Measurements from ENCODE around the gene ANP32A. TPM values are rescaled to one million over a fixed set of nuclear protein-coding genes. Genes with fewer than 3 reads are reported as not detected.
"Not testable (repeated sequence)": the region's sequence is repeated elsewhere in the genome, so short reads cannot be mapped to it uniquely, and the experiment has no call there.

The ANP32A gene
- total and polyA plus RNA-seq, 3 experiments from 2014 or later = 94.6 to 237 (median 233) TPM

- Mint-ChIP-seq H3K27me3 (peaks cover 4 to 18% of the 10 kb centered on the region in 2 donors), H3K27ac (no peak overlapping the region)
- CTCF ChIA-PET = interaction anchor here (0.8 kb wide), 1 partner anchor 17 kb away, joined by 3 read pairs; no protein-coding TSS in a partner anchor
These were observed 51.0 kb downstream of the ANP32A start for GRCh38 chr15:68769702-68770101.

DNA sequence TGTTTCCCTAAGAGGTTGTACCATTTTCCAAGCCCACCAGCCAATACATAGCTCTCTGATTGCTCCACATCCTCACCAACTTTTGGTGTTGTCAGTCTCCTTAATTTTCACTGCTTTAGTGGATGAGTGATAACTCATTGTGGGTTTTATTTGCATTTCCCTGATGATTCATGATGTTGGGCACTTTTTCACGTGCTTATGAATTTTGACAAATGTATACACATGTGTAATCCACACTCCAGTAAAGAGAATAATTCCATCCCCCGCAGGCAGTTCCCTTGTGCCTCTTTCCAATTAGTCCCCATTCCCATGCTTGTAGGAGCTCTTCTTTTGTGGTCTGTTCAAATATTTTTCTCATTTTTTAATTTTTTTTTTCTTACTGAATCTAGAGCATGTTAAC, 52.4 kb downstream of the ANP32A start:
- H3K27ac ChIP-seq (ENCODE audit: low read depth, low read length) = no peak overlapping the region
- ChIA-PET POLR2A (no interaction called here), CTCF (no interaction called here)
- Mint-ChIP-seq H3K4me1 (no peaks in the 10 kb centered on the region), H3K4me3 (no peak overlapping the region), H3K27ac (no peak overlapping the region), H3K36me3 (peaks cover 0 to 3% (median 0%) of the 10 kb centered on the region in 3 donors), H3K27me3 (peaks cover 4 to 18% of the 10 kb centered on the region in 2 donors), H3K9me3 (no peaks in the 10 kb centered on the region)
- H3K4me3 ChIP-seq (ENCODE audit: low read length) = no peak overlapping the region
- H3K27me3 ChIP-seq (ENCODE audit: insufficient read depth, low read length, poor library complexity, severe bottlenecking) = no peaks in the 10 kb centered on the region
- DNase-seq = no peak
- no peaks in the 10 kb centered on the region for H3K9me3 ChIP-seq (ENCODE audit: low read length)
- H3K36me3 ChIP-seq (ENCODE audit: insufficient read depth, low read length) = no peaks in the 10 kb centered on the region
- H3K4me1 ChIP-seq (ENCODE audit: insufficient read depth, low read length) = no peaks in the 10 kb centered on the region

More at GRCh38 chr15:68769702-68770101, 51.0 kb downstream of the ANP32A start:
- H3K9me3 ChIP-seq (ENCODE audit: low read length) = no peaks in the 10 kb centered on the region
- Mint-ChIP-seq H3K4me1 (no peaks in the 10 kb centered on the region), H3K9me3 (no peaks in the 10 kb centered on the region), H3K4me3 (no peak overlapping the region), H3K36me3 (peaks cover 0 to 3% (median 3%) of the 10 kb centered on the region in 3 donors)
- no peak overlapping the region for H3K27ac ChIP-seq (ENCODE audit: low read depth, low read length)
- H3K4me3 ChIP-seq (ENCODE audit: low read length) = no peak overlapping the region
- H3K27me3 ChIP-seq (ENCODE audit: insufficient read depth, low read length, poor library complexity, severe bottlenecking) = no peaks in the 10 kb centered on the region
- DNase-seq = no peak
- no peaks in the 10 kb centered on the region for H3K4me1 ChIP-seq (ENCODE audit: insufficient read depth, low read length)
- POLR2A ChIA-PET = no interaction called here
- no peaks in the 10 kb centered on the region for H3K36me3 ChIP-seq (ENCODE audit: insufficient read depth, low read length)

- CTCF ChIA-PET = no interaction called here
- Mint-ChIP-seq H3K36me3 (peaks cover 0 to 3% (median 0%) of the 10 kb centered on the region in 3 donors), H3K27ac (no peak overlapping the region)
These were observed 52.9 kb downstream of the ANP32A start for GRCh38 chr15:68767833-68768232.

DNA sequence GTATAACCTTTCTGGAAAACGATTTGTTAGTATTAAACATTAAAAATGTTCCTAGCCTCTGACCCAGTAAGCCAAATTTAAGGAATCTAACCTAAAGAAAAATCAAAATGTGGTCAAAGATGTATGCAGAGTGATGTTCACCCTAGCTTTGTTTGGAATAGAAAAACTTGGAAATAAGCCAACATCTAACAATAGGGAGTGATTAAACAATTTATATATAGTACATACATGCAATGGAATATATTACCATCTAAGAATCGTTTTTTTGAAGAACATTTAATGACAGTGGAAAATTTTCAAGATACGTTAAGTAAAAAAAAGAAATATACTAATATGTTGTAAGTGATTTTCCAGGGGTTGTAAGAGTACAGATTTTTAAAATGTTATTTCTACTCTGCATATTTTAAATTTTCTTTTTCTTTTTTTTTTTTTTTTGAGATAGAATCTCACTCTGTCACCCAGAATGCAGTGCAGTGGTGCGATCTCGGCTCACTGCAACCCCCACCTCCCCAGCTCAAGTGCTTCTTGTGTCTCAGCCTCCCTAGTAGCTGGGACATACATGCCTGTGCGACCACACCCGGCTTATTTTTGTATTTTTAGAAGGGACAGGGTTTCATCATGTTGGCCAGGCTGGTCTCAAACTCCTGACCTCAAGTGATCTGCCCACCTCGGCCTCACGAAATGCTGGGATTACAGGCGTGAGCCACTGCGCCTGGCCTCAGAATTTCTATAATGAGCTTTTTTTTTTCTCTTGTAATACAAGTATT, 54.9 kb downstream of the ANP32A start:
- Histone ChIP-seq H3K27me3 (ENCODE audit: insufficient read depth, low read length, poor library complexity, severe bottlenecking) (no peaks in the 10 kb centered on the region), H3K9me3 (ENCODE audit: low read length) (no peaks in the 10 kb centered on the region), H3K27ac (ENCODE audit: low read depth, low read length) (no peak overlapping the region), H3K36me3 (ENCODE audit: insufficient read depth, low read length) (no peaks in the 10 kb centered on the region), H3K4me1 (ENCODE audit: insufficient read depth, low read length) (no peaks in the 10 kb centered on the region), H3K4me3 (ENCODE audit: low read length) (no peak overlapping the region)
- ChIA-PET CTCF (no interaction called here), POLR2A (no interaction called here)
- H3K9me3 Mint-ChIP-seq = no peaks in the 10 kb centered on the region
- H3K4me1 Mint-ChIP-seq = no peaks in the 10 kb centered on the region
- H3K36me3 Mint-ChIP-seq = no peaks in the 10 kb centered on the region
- DNase-seq = no peak
- H3K4me3 Mint-ChIP-seq = no peak overlapping the region
- H3K27ac Mint-ChIP-seq = no peak overlapping the region
- H3K27me3 Mint-ChIP-seq = peaks cover 15 to 31% of the 10 kb centered on the region in 2 donors

More at GRCh38 chr15:68767833-68768232, 52.9 kb downstream of the ANP32A start:
- Mint-ChIP-seq H3K4me1 (no peaks in the 10 kb centered on the region), H3K4me3 (no peak overlapping the region), H3K27me3 (peaks cover 9 to 18% of the 10 kb centered on the region in 2 donors), H3K9me3 (no peaks in the 10 kb centered on the region)
- Histone ChIP-seq H3K4me1 (ENCODE audit: insufficient read depth, low read length) (no peaks in the 10 kb centered on the region), H3K9me3 (ENCODE audit: low read length) (no peaks in the 10 kb centered on the region), H3K27me3 (ENCODE audit: insufficient read depth, low read length, poor library complexity, severe bottlenecking) (no peaks in the 10 kb centered on the region), H3K4me3 (ENCODE audit: low read length) (no peak overlapping the region), H3K36me3 (ENCODE audit: insufficient read depth, low read length) (no peaks in the 10 kb centered on the region), H3K27ac (ENCODE audit: low read depth, low read length) (no peak overlapping the region)
- POLR2A ChIA-PET = no interaction called here
- DNase-seq = no peak

GRCh38 chr15:68764090-68764489, 56.6 kb downstream of the ANP32A start:
- Mint-ChIP-seq H3K36me3 (no peaks in the 10 kb centered on the region), H3K27ac (no peak overlapping the region), H3K27me3 (peaks cover 16 to 36% of the 10 kb centered on the region in 2 donors), H3K4me3 (no peak overlapping the region), H3K9me3 (no peaks in the 10 kb centered on the region), H3K4me1 (no peaks in the 10 kb centered on the region)
- H3K27me3 ChIP-seq (ENCODE audit: insufficient read depth, low read length, poor library complexity, severe bottlenecking) = no peaks in the 10 kb centered on the region
- CTCF ChIA-PET = no interaction called here
- no peaks in the 10 kb centered on the region for H3K36me3 ChIP-seq (ENCODE audit: insufficient read depth, low read length)
- H3K4me3 ChIP-seq (ENCODE audit: low read length) = no peak overlapping the region
- POLR2A ChIA-PET = no interaction called here
- no peaks in the 10 kb centered on the region for H3K4me1 ChIP-seq (ENCODE audit: insufficient read depth, low read length)
- no peaks in the 10 kb centered on the region for H3K9me3 ChIP-seq (ENCODE audit: low read length)
- no peak for DNase-seq
- H3K27ac ChIP-seq (ENCODE audit: low read depth, low read length) = no peak overlapping the region

DNA sequence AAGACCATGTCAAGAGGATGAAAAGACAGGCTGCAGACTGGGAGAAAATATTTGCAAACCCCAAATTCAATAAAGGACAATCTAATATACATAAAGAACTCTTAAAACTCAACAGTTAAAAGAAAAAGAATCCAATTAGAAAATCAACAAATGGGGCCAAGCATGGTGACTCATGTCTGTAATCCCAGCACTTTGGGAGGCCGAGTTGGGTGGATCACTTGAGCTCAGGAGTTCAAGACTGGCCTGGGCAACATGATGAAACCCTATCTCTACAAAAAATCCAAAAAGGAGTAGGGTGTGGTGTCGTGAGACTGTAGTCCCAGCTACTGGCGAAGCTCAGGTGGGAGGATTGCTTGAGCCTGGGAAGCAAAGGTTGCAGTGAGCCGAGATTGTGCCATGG, 57.6 kb downstream of the ANP32A start:
- H3K9me3 ChIP-seq (ENCODE audit: low read length) = no peaks in the 10 kb centered on the region
- no peak overlapping the region for H3K4me3 Mint-ChIP-seq
- POLR2A ChIA-PET = no interaction called here
- no peaks in the 10 kb centered on the region for H3K4me1 ChIP-seq (ENCODE audit: insufficient read depth, low read length)
- no peaks in the 10 kb centered on the region for H3K36me3 ChIP-seq (ENCODE audit: insufficient read depth, low read length)
- H3K27me3 Mint-ChIP-seq = peaks cover 19 to 37% of the 10 kb centered on the region in 2 donors
- H3K27ac ChIP-seq (ENCODE audit: low read depth, low read length) = no peak overlapping the region
- H3K27me3 ChIP-seq (ENCODE audit: insufficient read depth, low read length, poor library complexity, severe bottlenecking) = no peaks in the 10 kb centered on the region
- no peak for DNase-seq
- H3K4me3 ChIP-seq (ENCODE audit: low read length) = no peak overlapping the region
- no peak overlapping the region for H3K27ac Mint-ChIP-seq
- H3K9me3 Mint-ChIP-seq = no peaks in the 10 kb centered on the region
- no peaks in the 10 kb centered on the region for H3K36me3 Mint-ChIP-seq
- H3K4me1 Mint-ChIP-seq = no peaks in the 10 kb centered on the region
- CTCF ChIA-PET = no interaction called here

- CTCF ChIA-PET; H3K4me1 ChIP-seq (ENCODE audit: insufficient read depth, low read length); H3K36me3 Mint-ChIP-seq; H3K27ac ChIP-seq (ENCODE audit: low read depth, low read length); DNase-seq; H3K4me3 ChIP-seq (ENCODE audit: low read length); H3K4me1 Mint-ChIP-seq; H3K36me3 ChIP-seq (ENCODE audit: insufficient read depth, low read length); H3K27ac Mint-ChIP-seq; H3K4me3 Mint-ChIP-seq; H3K9me3 ChIP-seq (ENCODE audit: low read length); H3K27me3 ChIP-seq (ENCODE audit: insufficient read depth, low read length, poor library complexity, severe bottlenecking); H3K9me3 Mint-ChIP-seq; POLR2A ChIA-PET: not testable (repeated sequence)
- peaks cover 19 to 41% of the 10 kb centered on the region in 2 donors for H3K27me3 Mint-ChIP-seq
These were observed 60.6 kb downstream of the ANP32A start for GRCh38 chr15:68759982-68760579.

DNA sequence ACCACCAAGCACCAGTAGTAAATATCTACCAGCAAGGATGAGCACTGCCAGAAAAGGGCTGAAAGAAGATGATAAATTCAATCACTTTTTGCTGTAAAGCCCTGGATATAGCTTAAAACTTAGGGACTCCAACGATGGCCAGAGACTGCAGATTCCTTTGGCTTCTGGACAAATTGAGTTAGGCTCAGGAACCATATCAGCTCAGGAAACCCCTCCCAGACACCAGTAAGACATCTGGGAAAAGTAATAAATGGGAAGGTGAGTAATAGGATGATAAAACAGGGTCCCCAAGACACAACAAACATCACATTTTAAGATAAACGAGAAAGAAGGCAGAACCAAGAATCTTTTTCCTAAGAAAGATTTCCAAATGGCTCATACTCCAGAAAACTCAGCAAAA, 65.0 kb downstream of the ANP32A start:
- Mint-ChIP-seq H3K27ac (no peak overlapping the region), H3K4me3 (no peak overlapping the region), H3K27me3 (peaks cover 8 to 39% of the 10 kb centered on the region in 2 donors), H3K36me3 (peaks cover 0 to 6% (median 1%) of the 10 kb centered on the region in 3 donors), H3K4me1 (peaks cover 4 to 9% (median 9%) of the 10 kb centered on the region in 3 donors), H3K9me3 (no peaks in the 10 kb centered on the region)
- DNase-seq = no peak
- H3K4me3 ChIP-seq (ENCODE audit: low read length) = no peak overlapping the region
- POLR2A ChIA-PET = no interaction called here
- H3K27ac ChIP-seq (ENCODE audit: low read depth, low read length) = no peak overlapping the region
- CTCF ChIA-PET = no interaction called here
- no peaks in the 10 kb centered on the region for H3K27me3 ChIP-seq (ENCODE audit: insufficient read depth, low read length, poor library complexity, severe bottlenecking)
- no peaks in the 10 kb centered on the region for H3K9me3 ChIP-seq (ENCODE audit: low read length)
- H3K36me3 ChIP-seq (ENCODE audit: insufficient read depth, low read length) = no peaks in the 10 kb centered on the region
- no peaks in the 10 kb centered on the region for H3K4me1 ChIP-seq (ENCODE audit: insufficient read depth, low read length)
